NCI-H187 (cell line): ENCODE data around the gene ZKSCAN7.
"Not testable (repeated sequence)": the region's sequence is repeated elsewhere in the genome, so short reads cannot be mapped to it uniquely, and the experiment has no call there.

Source experiments
- DNase-seq, 2 experiments: peaks; one replicate each; lab custom pipeline; 2025; lab: John Stamatoyannopoulos, UW

ZKSCAN7 gene

GRCh38 chr3:44554626-44555592 is at the start of gene ZKSCAN7:
Gene ZKSCAN7 (plus strand): TSS chr3:44555193. CDS start chr3:44557048, 1,855 bp downstream.
- no peak for DNase-seq

- DNase-seq = no peak
Measured at GRCh38 chr3:44506556-44506955, 48.4 kb upstream of the ZKSCAN7 start.

- DNase-seq = no peak
Measured at GRCh38 chr3:44506961-44507360, 48.0 kb upstream of the ZKSCAN7 start.

- no peak for DNase-seq
Measured at GRCh38 chr3:44509393-44509921, 45.5 kb upstream of the ZKSCAN7 start.

- no peak for DNase-seq
Measured at GRCh38 chr3:44510000-44510368, 45.0 kb upstream of the ZKSCAN7 start.

- peak in 1 of 2 experiments; percentile 7 for DNase-seq
Measured at GRCh38 chr3:44511238-44511566, 43.8 kb upstream of the ZKSCAN7 start.

GRCh38 chr3:44513513-44513912 is 41.5 kb upstream of the ZKSCAN7 start:
- no peak for DNase-seq

- DNase-seq = no peak
Measured at GRCh38 chr3:44516230-44516629, 38.8 kb upstream of the ZKSCAN7 start.

- no peak for DNase-seq
Measured at GRCh38 chr3:44518782-44519156, 36.2 kb upstream of the ZKSCAN7 start.

- DNase-seq = no peak
Measured at GRCh38 chr3:44521721-44522120, 33.3 kb upstream of the ZKSCAN7 start.

GRCh38 chr3:44522494-44522933 is 32.5 kb upstream of the ZKSCAN7 start:
- no peak for DNase-seq

- no peak for DNase-seq
Measured at GRCh38 chr3:44525060-44525459, 29.9 kb upstream of the ZKSCAN7 start.

- DNase-seq = no peak
Measured at GRCh38 chr3:44529927-44530326, 25.1 kb upstream of the ZKSCAN7 start.

- DNase-seq = no peak
Measured at GRCh38 chr3:44530911-44531310, 24.1 kb upstream of the ZKSCAN7 start.

- not testable (repeated sequence) for DNase-seq
Measured at GRCh38 chr3:44534659-44535058, 20.3 kb upstream of the ZKSCAN7 start.

- no peak for DNase-seq
Measured at GRCh38 chr3:44535364-44535763, 19.6 kb upstream of the ZKSCAN7 start.

- not testable (repeated sequence) for DNase-seq
Measured at GRCh38 chr3:44544811-44545210, 10.2 kb upstream of the ZKSCAN7 start.

- DNase-seq = no peak
Measured at GRCh38 chr3:44555723-44556122, 730 bp downstream of the ZKSCAN7 start.

GRCh38 chr3:44557074-44557473 is 2.1 kb downstream of the ZKSCAN7 start:
- no peak for DNase-seq

- DNase-seq = no peak
Measured at GRCh38 chr3:44561076-44561475, 6.1 kb downstream of the ZKSCAN7 start.

GRCh38 chr3:44562147-44562546 is 7.2 kb downstream of the ZKSCAN7 start:
- DNase-seq = no peak

- no peak for DNase-seq
Measured at GRCh38 chr3:44568561-44568960, 13.6 kb downstream of the ZKSCAN7 start.

- no peak for DNase-seq
Measured at GRCh38 chr3:44571024-44571423, 16.0 kb downstream of the ZKSCAN7 start.

- no peak for DNase-seq
Measured at GRCh38 chr3:44576613-44577012, 21.6 kb downstream of the ZKSCAN7 start.
